Endothelial cell of umbilical vein (primary cell): Measurements from ENCODE around the gene SELENON. TPM values are rescaled to one million over a fixed set of nuclear protein-coding genes. Genes with fewer than 3 reads are reported as not detected.

Source experiments
- BruUV-seq: library from RNA; stranded (reverse); fragments of 400-500 nt; replicated peaks from 2 replicates; lab custom pipeline; 2021; lab: Mats Ljungman, UMichigan
- CTCF ChIA-PET: fragments of 300-600, 350-600 bp; sonication (Branson Sonifier 250); formaldehyde crosslinking; loops from one replicate; lab custom pipeline; 2021; ENCODE audit warnings: antibody characterized with exemption, inconsistent platforms; lab: Charles Lee
- POLR2A ChIA-PET: fragments of 300-600, 350-600 bp; sonication (Branson Sonifier 250); formaldehyde crosslinking; loops from one replicate; lab custom pipeline; 2021; ENCODE audit warnings: antibody characterized with exemption, inconsistent platforms; lab: Charles Lee
- DNase-seq: peaks from one replicate; pipeline ENCODE4 v3.0.0-alpha.2; 2011; ENCODE audit warnings: low read depth, low spot score
- FAIRE-seq: peaks from 2 replicates; lab custom pipeline; 2011; peaks lifted over from hg19 to GRCh38; lab: Jason Lieb, UNC
- H2AFZ ChIP-seq: 2 replicates; pipeline ENCODE4 v1.6.0; 2012; ENCODE audit warnings: low read depth, low read length, control low read depth, inconsistent platforms
- H3K27ac ChIP-seq: 2 replicates; pipeline ENCODE4 v1.5.1; 2011; ENCODE audit warnings: low read depth, mild to moderate bottlenecking, control low read depth, low read length, moderate library complexity; ENCODE audit not compliant: insufficient read depth
- H3K27me3 ChIP-seq, 2 experiments: 2 replicates each; pipeline versions ENCODE4 v1.6.0 to v1.6.1; 2011; ENCODE audit warnings: low read length in 2 of 2, mixed read lengths in 1 of 2; ENCODE audit not compliant: control insufficient read depth in 2 of 2, insufficient read depth in 2 of 2
- H3K36me3 ChIP-seq, 2 experiments: 2 replicates in 1 of 2; 3 replicates in 1 of 2; pipeline ENCODE4 v1.5.1; 2011; ENCODE audit warnings: low read length in 2 of 2, mild to moderate bottlenecking in 1 of 2, moderate library complexity in 1 of 2; ENCODE audit not compliant: control insufficient read depth in 2 of 2, insufficient read depth in 2 of 2; ENCODE audit errors: extremely low read depth in 1 of 2
- H3K4me1 ChIP-seq: 3 replicates; pipeline ENCODE4 v1.5.1; 2011; ENCODE audit warnings: mild to moderate bottlenecking, low read length; ENCODE audit not compliant: control insufficient read depth, insufficient read depth; ENCODE audit errors: extremely low read depth
- H3K4me2 ChIP-seq: 2 replicates; pipeline ENCODE4 v1.6.1; 2011; ENCODE audit warnings: low read length, control low read depth, mixed read lengths; ENCODE audit not compliant: insufficient read depth
- H3K4me3 ChIP-seq, 3 experiments: fragments of 200-600 bp in 1 of 3; sonication (generic), shearing (Covaris generic) in 1 of 3; replicated peaks in 1 of 3; 2 replicates each; pipeline ENCODE4 v1.5.1; 2011 to 2016; ENCODE audit warnings: control low read depth in 3 of 3, low read length in 3 of 3, mild to moderate bottlenecking in 2 of 3, inconsistent platforms in 1 of 3, low read depth in 1 of 3, moderate library complexity in 1 of 3; ENCODE audit not compliant: insufficient read depth in 1 of 3
- H3K79me2 ChIP-seq: 2 replicates; pipeline ENCODE4 v1.6.0; 2012; ENCODE audit warnings: low read length, inconsistent platforms; ENCODE audit not compliant: control insufficient read depth, insufficient read depth
- H3K9ac ChIP-seq: replicated peaks from 2 replicates; pipeline ENCODE3; 2011; ENCODE audit warnings: low read length, control low read depth; ENCODE audit not compliant: insufficient read depth; ENCODE audit errors: extremely low read depth
- H3K9me1 ChIP-seq: replicated peaks from 3 replicates; pipeline ENCODE4 v1.6.0; 2011; ENCODE audit warnings: mild to moderate bottlenecking, low read length; ENCODE audit not compliant: control insufficient read depth, insufficient read depth; ENCODE audit errors: extremely low read depth
- H3K9me3 ChIP-seq: replicated peaks from 2 replicates; pipeline ENCODE4 v1.5.1; 2012; ENCODE audit warnings: low read length, inconsistent platforms; ENCODE audit not compliant: control insufficient read depth, insufficient read depth
- H4K20me1 ChIP-seq: replicated peaks from 2 replicates; pipeline ENCODE3; 2011; ENCODE audit warnings: mild to moderate bottlenecking, low read length; ENCODE audit not compliant: control insufficient read depth, insufficient read depth; ENCODE audit errors: extremely low read depth
- EZH2 ChIP-seq: IDR thresholded peaks from 2 replicates; pipeline ENCODE4 v1.6.1; 2012; ENCODE audit warnings: borderline replicate concordance, low read depth, mild to moderate bottlenecking, moderate library complexity, low read length, inconsistent platforms; ENCODE audit not compliant: severe bottlenecking
- FOS ChIP-seq: IDR thresholded peaks from 2 replicates; pipeline ENCODE4 v1.6.1; 2011; ENCODE audit warnings: mild to moderate bottlenecking, low read length, moderate library complexity, borderline replicate concordance; ENCODE audit not compliant: insufficient read depth
- GATA2 ChIP-seq: IDR thresholded peaks from 2 replicates; pipeline ENCODE4 v1.7.0; 2011; ENCODE audit warnings: low read depth, mild to moderate bottlenecking, moderate library complexity, mixed read lengths, low read length; ENCODE audit not compliant: insufficient read length, insufficient read depth
- JUN ChIP-seq: IDR thresholded peaks from 2 replicates; pipeline ENCODE4 v1.6.1; 2011; ENCODE audit warnings: borderline replicate concordance, low read depth; ENCODE audit not compliant: insufficient read length, insufficient read depth
- MAX ChIP-seq: IDR thresholded peaks from 2 replicates; pipeline ENCODE4 v1.6.1; 2011; ENCODE audit not compliant: insufficient read depth, insufficient read length
- MYC ChIP-seq: IDR thresholded peaks from one replicate; pipeline ENCODE4 v1.6.1; 2011; ENCODE audit warnings: mild to moderate bottlenecking, low read depth, low read length
- POLR2A ChIP-seq: IDR thresholded peaks from 2 replicates; pipeline ENCODE4 v1.6.1; 2012; ENCODE audit warnings: low read depth, mild to moderate bottlenecking, control low read depth, low read length
- POLR2AphosphoS5 ChIP-seq: IDR thresholded peaks from 2 replicates; pipeline ENCODE4 v1.6.1; 2012; ENCODE audit warnings: low read depth, mild to moderate bottlenecking, control low read depth, low read length, moderate library complexity; ENCODE audit not compliant: insufficient read depth
- dilution Hi-C: fragments of 300-500 bp; cut with MboI; formaldehyde crosslinking; loops from one replicate; pipeline ENCODE4 v1.15.0; 2019; ENCODE audit warnings: low sequenced_read_pairs; ENCODE audit not compliant: extremely low pct_ligation_motif_present
- intact Hi-C: fragments of 100-400 bp; cut with micrococcal nuclease; formaldehyde crosslinking; loops from one replicate; pipeline ENCODE4 v1.10.0; 2022
- polyA plus RNA-seq, 4 experiments: library from polyadenylated mRNA; depleted of rRNA in 3 of 4; stranded (reverse) in 3 of 4; unstranded in 1 of 4; fragments of >200 nt; gene quantifications; 2 replicates each; pipeline versions ENCODE4 v1.2.1 to v1.2.3, GENCODE V29; 2011 to 2012; ENCODE audit warnings: missing spikeins in 1 of 4
- total RNA-seq: library from RNA; stranded (reverse); gene quantifications from 2 replicates; pipeline ENCODE4 v1.2.3, GENCODE V29; 2021
- TF ChIP-seq, protein P1 (sequence below), 2 donors: IDR thresholded peaks; 1 replicate in 1 of 2; 2 replicates in 1 of 2; pipeline ENCODE4 v1.5.1; 2011; ENCODE audit warnings: low read length in 2 of 2, mild to moderate bottlenecking in 2 of 2, moderate library complexity in 2 of 2, control low read depth in 1 of 2, inconsistent platforms in 1 of 2, low read depth in 1 of 2; ENCODE audit not compliant: insufficient read depth in 1 of 2; ENCODE audit errors: extremely low read depth in 1 of 2

The SELENON gene
- total and polyA plus RNA-seq, 2 donors (not counting 3 experiments of a cell fraction or from before 2014, with no cell fraction given), result 117 to 182 TPM

- no peak for TF ChIP-seq FOS
- TF ChIP-seq POLR2A, result no peak
- TF ChIP-seq, protein P1, sequence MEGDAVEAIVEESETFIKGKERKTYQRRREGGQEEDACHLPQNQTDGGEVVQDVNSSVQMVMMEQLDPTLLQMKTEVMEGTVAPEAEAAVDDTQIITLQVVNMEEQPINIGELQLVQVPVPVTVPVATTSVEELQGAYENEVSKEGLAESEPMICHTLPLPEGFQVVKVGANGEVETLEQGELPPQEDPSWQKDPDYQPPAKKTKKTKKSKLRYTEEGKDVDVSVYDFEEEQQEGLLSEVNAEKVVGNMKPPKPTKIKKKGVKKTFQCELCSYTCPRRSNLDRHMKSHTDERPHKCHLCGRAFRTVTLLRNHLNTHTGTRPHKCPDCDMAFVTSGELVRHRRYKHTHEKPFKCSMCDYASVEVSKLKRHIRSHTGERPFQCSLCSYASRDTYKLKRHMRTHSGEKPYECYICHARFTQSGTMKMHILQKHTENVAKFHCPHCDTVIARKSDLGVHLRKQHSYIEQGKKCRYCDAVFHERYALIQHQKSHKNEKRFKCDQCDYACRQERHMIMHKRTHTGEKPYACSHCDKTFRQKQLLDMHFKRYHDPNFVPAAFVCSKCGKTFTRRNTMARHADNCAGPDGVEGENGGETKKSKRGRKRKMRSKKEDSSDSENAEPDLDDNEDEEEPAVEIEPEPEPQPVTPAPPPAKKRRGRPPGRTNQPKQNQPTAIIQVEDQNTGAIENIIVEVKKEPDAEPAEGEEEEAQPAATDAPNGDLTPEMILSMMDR (IDR thresholded peaks at IDR 0.05; ENCODE audit: extremely low read depth in 1 of 2, insufficient read depth in 1 of 2, low read depth in 1 of 2, low read length in 2 of 2), result no peak
- TF ChIP-seq MYC, result no peak
- no peak for TF ChIP-seq GATA2
- no peak for TF ChIP-seq JUN
- TF ChIP-seq POLR2AphosphoS5, result no peak
- no peak for TF ChIP-seq EZH2
- no peak for TF ChIP-seq MAX
- Histone ChIP-seq H3K9me1 (no peaks in the 10 kb centered on the region), H3K27ac (no peak overlapping the region), H3K4me3 (no peak overlapping the region), H3K4me2 (no peak overlapping the region), H3K4me1 (no peaks in the 10 kb centered on the region), H3K27me3 (no peaks in the 10 kb centered on the region), H3K9me3 (no peaks in the 10 kb centered on the region), H3K79me2 (no peaks in the 10 kb centered on the region), H4K20me1 (no peaks in the 10 kb centered on the region), H2AFZ (no peak overlapping the region), H3K9ac (no peak overlapping the region), H3K36me3 (no peaks in the 10 kb centered on the region)
- intact Hi-C loops, result no loop called here
- dilution Hi-C loops, result no loop called here
- no peak for DNase-seq
- ChIA-PET POLR2A (no interaction called here), CTCF (no interaction called here)
- no peak for FAIRE-seq
- BruUV-seq, result no TSS peak
Observed at GRCh38 chr1:25767437-25767770, 32.6 kb upstream of the SELENON start.
